HEK293 (cell line): Measurements from ENCODE around the gene CABLES2.

Source experiments
- CTCF ChIA-PET: fragments of 350-600 bp; formaldehyde crosslinking; extraction: SDS; loops from one replicate; lab custom pipeline; 2021; ENCODE audit warnings: antibody characterized with exemption; lab: Yijun Ruan, JAX
- POLR2A ChIA-PET: fragments of 300-600 bp; formaldehyde crosslinking; extraction: SDS; loops from one replicate; lab custom pipeline; 2020; ENCODE audit warnings: antibody characterized with exemption, inconsistent platforms; lab: Yijun Ruan, JAX
- H3K27ac ChIP-seq: fragments of 200-500 bp; sonication (Bioruptor generic); 2 replicates; pipeline ENCODE4 v1.5.1; 2014; ENCODE audit warnings: low read depth, low read length, control low read depth, inconsistent platforms; ENCODE audit errors: extremely low read depth
- H3K36me3 ChIP-seq, 2 experiments: fragments of 200-500 bp in 1 of 2; sonication (Bioruptor generic) in 1 of 2; 1 replicate in 1 of 2; 2 replicates in 1 of 2; pipeline ENCODE4 v1.5.1; 2014 to 2017; ENCODE audit warnings: inconsistent platforms in 2 of 2, low read length in 2 of 2; ENCODE audit not compliant: control insufficient read depth in 2 of 2, insufficient read depth in 1 of 2
- H3K4me1 ChIP-seq: fragments of 200-500 bp; sonication (Bioruptor generic); 2 replicates; pipeline ENCODE4 v1.5.1; 2014; ENCODE audit warnings: mild to moderate bottlenecking, low read length, inconsistent platforms; ENCODE audit not compliant: control insufficient read depth, insufficient read depth
- H3K4me3 ChIP-seq: 2 replicates; pipeline ENCODE4 v1.5.1; 2011; ENCODE audit warnings: low read depth, mild to moderate bottlenecking, control low read depth, low read length, moderate library complexity
- H3K9me3 ChIP-seq: fragments of 200-500 bp; sonication (Bioruptor generic); 2 replicates; pipeline ENCODE4 v1.5.1; 2014; ENCODE audit warnings: low read depth, low read length, inconsistent platforms; ENCODE audit not compliant: control insufficient read depth, insufficient read depth
- CTCF ChIP-seq: fragments of 450-650 bp; formaldehyde crosslinking; IDR thresholded peaks from 2 replicates; pipeline ENCODE4 v1.5.1; 2016; ENCODE audit warnings: missing biosample characterization, missing genetic modification characterization
- OVOL3 ChIP-seq: fragments of 450-650 bp; formaldehyde crosslinking; IDR thresholded peaks from 2 replicates; pipeline ENCODE4 v1.5.1; 2016; ENCODE audit warnings: missing biosample characterization, missing genetic modification characterization
- PRDM1 ChIP-seq: fragments of 450-650 bp; formaldehyde crosslinking; IDR thresholded peaks from 2 replicates; pipeline ENCODE4; 2016; ENCODE audit warnings: missing biosample characterization, missing genetic modification characterization
- PRDM6 ChIP-seq: fragments of 450-650 bp; formaldehyde crosslinking; IDR thresholded peaks from 2 replicates; pipeline ENCODE4 v1.5.1; 2017; ENCODE audit warnings: missing biosample characterization, missing genetic modification characterization
- ZBTB49 ChIP-seq: fragments of 450-650 bp; formaldehyde crosslinking; IDR thresholded peaks from 2 replicates; pipeline ENCODE4 v1.5.1; 2016; ENCODE audit warnings: missing biosample characterization, missing genetic modification characterization, low read depth
- ZFP69B ChIP-seq: fragments of 450-650 bp; formaldehyde crosslinking; IDR thresholded peaks from 2 replicates; pipeline ENCODE4 v1.5.1; 2016; ENCODE audit warnings: missing biosample characterization, missing genetic modification characterization
- ZNF280C ChIP-seq: fragments of 450-650 bp; formaldehyde crosslinking; IDR thresholded peaks from 2 replicates; pipeline ENCODE4 v1.5.1; 2016; ENCODE audit warnings: missing biosample characterization, missing genetic modification characterization
- ZNF530 ChIP-seq: fragments of 450-650 bp; formaldehyde crosslinking; IDR thresholded peaks from 2 replicates; pipeline ENCODE4 v1.5.1; 2016; ENCODE audit warnings: low read depth, missing biosample characterization, missing genetic modification characterization
- ZNF548 ChIP-seq: fragments of 450-650 bp; formaldehyde crosslinking; IDR thresholded peaks from 2 replicates; pipeline ENCODE4 v1.5.1; 2016; ENCODE audit warnings: missing biosample characterization, missing genetic modification characterization
- ZNF639 ChIP-seq: fragments of 450-650 bp; formaldehyde crosslinking; IDR thresholded peaks from 2 replicates; pipeline ENCODE4 v1.5.1; 2016; ENCODE audit warnings: missing biosample characterization, missing genetic modification characterization
- ZNF654 ChIP-seq: fragments of 450-650 bp; formaldehyde crosslinking; IDR thresholded peaks from 2 replicates; pipeline ENCODE4 v1.5.1; 2016; ENCODE audit warnings: low read depth, missing biosample characterization, missing genetic modification characterization
- ZNF658 ChIP-seq: fragments of 450-650 bp; formaldehyde crosslinking; IDR thresholded peaks from 2 replicates; pipeline ENCODE4; 2016; ENCODE audit warnings: missing biosample characterization, missing genetic modification characterization
- ZNF791 ChIP-seq: fragments of 450-650 bp; formaldehyde crosslinking; IDR thresholded peaks from 2 replicates; pipeline ENCODE4 v1.5.1; 2016; ENCODE audit warnings: missing biosample characterization, missing genetic modification characterization
- ZNF830 ChIP-seq: fragments of 450-650 bp; IDR thresholded peaks from 2 replicates; pipeline ENCODE4 v1.5.0; 2018; ENCODE audit warnings: missing biosample characterization, missing genetic modification characterization, low read depth, mild to moderate bottlenecking, moderate library complexity
- ZNF837 ChIP-seq: fragments of 450-650 bp; formaldehyde crosslinking; IDR thresholded peaks from 2 replicates; pipeline ENCODE4 v1.5.1; 2016; ENCODE audit warnings: missing biosample characterization, missing genetic modification characterization
- ZSCAN30 ChIP-seq: fragments of 450-650 bp; IDR thresholded peaks from 2 replicates; pipeline ENCODE4 v1.5.1; 2018; ENCODE audit warnings: missing biosample characterization, mild to moderate bottlenecking, missing genetic modification characterization, moderate library complexity
- ZSCAN5A ChIP-seq: fragments of 450-650 bp; formaldehyde crosslinking; IDR thresholded peaks from 2 replicates; pipeline ENCODE4 v1.5.1; 2016; ENCODE audit warnings: missing biosample characterization, missing genetic modification characterization

Gene CABLES2

DNA sequence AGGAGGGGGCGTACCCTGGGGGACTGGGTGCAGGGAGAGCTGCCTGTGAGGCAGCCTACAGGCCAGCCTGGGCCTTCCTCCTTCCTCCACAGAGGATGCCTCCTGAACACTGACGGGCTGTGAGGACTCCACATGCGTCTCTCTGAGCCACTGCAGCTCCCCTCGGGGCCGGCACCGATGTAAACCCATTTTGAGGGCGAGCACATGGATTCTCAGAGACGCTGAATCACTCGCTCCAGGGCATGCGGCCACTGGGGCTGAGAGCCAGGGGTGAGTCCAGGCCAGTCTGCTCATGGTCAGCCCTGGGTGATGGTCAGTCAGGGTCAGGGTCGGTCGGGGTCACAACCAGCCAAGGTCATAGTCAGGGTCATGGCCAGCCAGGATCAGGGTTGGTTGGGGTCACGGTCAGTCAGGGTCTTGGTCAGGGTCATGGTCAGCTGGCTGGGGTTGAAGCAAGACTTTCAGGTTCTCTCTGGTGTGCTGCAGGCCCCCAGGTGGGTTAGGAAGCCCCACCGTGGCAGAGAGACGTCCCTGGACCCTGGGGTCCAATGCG, 35.0 kb upstream of the CABLES2 start (continued):
- TF ChIP-seq ZNF654: no peak

DNA sequence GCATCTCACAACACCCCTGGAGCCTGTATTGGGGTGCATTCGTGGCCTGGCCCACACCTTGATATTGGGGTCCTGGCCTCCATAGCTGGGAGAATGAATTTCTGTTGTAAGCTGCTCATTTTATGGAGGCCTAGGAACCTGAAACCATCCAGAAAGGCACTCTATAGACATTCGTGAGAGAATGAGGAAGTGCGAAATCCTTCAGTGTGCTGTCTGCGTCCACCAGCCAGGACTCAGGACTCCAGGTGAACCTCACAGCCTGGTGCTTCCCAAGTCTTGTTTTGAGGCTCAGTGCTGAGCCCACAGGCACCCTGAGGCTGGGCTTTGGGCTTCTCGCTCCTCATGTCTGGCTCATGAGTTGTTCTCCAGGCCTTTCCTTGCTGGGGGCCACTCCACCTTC, 32.1 kb upstream of the CABLES2 start:
- TF ChIP-seq ZNF791 (tag by site-specific recombination): no peak
- TF ChIP-seq ZNF830 (tag by site-specific recombination): no peak
- no peak for TF ChIP-seq ZNF530
- no peak for TF ChIP-seq ZSCAN30
- TF ChIP-seq ZNF658: no peak
- no peak for TF ChIP-seq OVOL3
- Histone ChIP-seq H3K9me3 (no peaks in the 10 kb centered on the region), H3K4me1 (no peaks in the 10 kb centered on the region), H3K4me3 (no peak overlapping the region), H3K27ac (no peak overlapping the region), H3K36me3 (no peaks in the 10 kb centered on the region)
- POLR2A ChIA-PET: no interaction called here
- CTCF ChIA-PET: interaction anchor here (0.5 to 0.8 kb wide), 3 partner anchors 52 to 178 kb away, joined by 3 to 5 read pairs (median 4); no protein-coding TSS in a partner anchor

DNA sequence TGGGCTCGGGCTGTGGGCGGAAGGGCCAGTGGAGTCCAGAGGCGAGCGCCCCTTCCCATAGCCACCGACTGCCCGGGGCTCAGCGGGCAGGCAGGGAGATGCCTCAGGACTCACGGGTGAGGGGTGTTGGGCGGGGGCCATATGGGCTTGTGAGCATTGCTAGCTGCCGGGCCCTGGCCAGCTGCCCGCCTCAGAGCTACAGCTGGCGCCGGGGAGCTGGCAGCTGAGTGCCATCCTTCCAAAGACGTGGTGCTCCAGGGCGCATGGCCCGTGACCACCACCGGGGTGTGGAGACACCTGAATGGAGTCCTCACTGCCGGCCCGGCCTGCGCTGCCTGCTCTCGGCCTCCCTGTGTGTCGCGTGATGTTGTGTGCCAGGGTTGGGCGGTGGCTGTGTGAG, 30.8 kb upstream of the CABLES2 start:
- POLR2A ChIA-PET: no interaction called here
- no peak overlapping the region for H3K27ac ChIP-seq
- H3K9me3 ChIP-seq: no peaks in the 10 kb centered on the region
- H3K4me1 ChIP-seq: no peaks in the 10 kb centered on the region
- no peak overlapping the region for H3K4me3 ChIP-seq
- no peak for TF ChIP-seq ZNF837 (tag by site-specific recombination)
- no peak for TF ChIP-seq CTCF (tag by site-specific recombination)
- no peak for TF ChIP-seq ZNF280C (tag by site-specific recombination)
- no peak for TF ChIP-seq ZNF639
- no peak for TF ChIP-seq ZFP69B
- TF ChIP-seq PRDM1: no peak
- TF ChIP-seq ZNF548 (tag by site-specific recombination): no peak
- no peak for TF ChIP-seq ZSCAN5A (tag by site-specific recombination)
- no peak for TF ChIP-seq ZBTB49 (tag by site-specific recombination)
- no peak for TF ChIP-seq PRDM6 (tag by site-specific recombination)
- no peak for TF ChIP-seq OVOL3
- H3K36me3 ChIP-seq: no peaks in the 10 kb centered on the region
- CTCF ChIA-PET: no interaction called here
